Measurements from ENCODE around the gene KCNQ5. TPM values are rescaled to one million over a fixed set of nuclear protein-coding genes. Genes with fewer than 3 reads are reported as not detected.

The KCNQ5 gene
- total and polyA plus RNA-seq, 12 donors, result 0.10 to 3.6 (median 0.52) TPM

DNA sequence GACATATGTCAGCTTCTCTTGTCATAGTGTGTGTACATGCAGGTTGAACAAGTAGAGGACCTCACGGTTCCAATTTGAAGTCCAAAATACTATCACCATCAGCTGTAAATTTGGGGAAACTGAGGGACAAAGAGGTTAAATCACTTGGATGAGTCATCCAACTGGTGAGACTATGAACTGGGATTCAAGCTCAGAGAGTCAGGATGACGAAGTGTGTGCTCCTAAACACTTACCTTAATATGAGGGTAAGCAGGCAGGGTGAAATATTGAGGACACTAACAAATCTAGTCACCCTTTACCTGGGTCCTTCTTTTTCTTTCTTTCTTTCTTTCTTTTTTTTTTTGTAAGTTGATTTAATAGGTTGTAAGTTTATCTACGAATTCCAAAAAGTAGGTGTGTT is 198.3 kb downstream of the KCNQ5 start:
- intact Hi-C loops (cut with DNase I), result no loop called here
- H3K27ac ChIP-seq, result no peak overlapping the region
- no peak overlapping the region for H3K4me3 ChIP-seq
- TF ChIP-seq POLR2A (IDR thresholded peaks at IDR 0.05), result no peak
- no peak for TF ChIP-seq CTCF (IDR thresholded peaks at IDR 0.05)
- no peaks in the 10 kb centered on the region for H3K27me3 ChIP-seq
- 59 to 66% (median 64%) methylated on average over 3 of the region's 3 CpGs for WGBS, 4 donors
- H3K36me3 ChIP-seq (replicated peaks in 1 of 2), result no peaks in the 10 kb centered on the region
- H3K4me1 ChIP-seq (replicated peaks in 1 of 2), result no peaks in the 10 kb centered on the region
- H3K9me3 ChIP-seq (replicated peaks in 1 of 3), result no peaks in the 10 kb centered on the region
- DNase-seq, result no peak

GRCh38 chr6:72820906-72821305 is 199.0 kb downstream of the KCNQ5 start:
- H3K27ac ChIP-seq, result no peak overlapping the region
- H3K36me3 ChIP-seq (replicated peaks in 1 of 2), result no peaks in the 10 kb centered on the region
- intact Hi-C loops (cut with DNase I), result no loop called here
- no peak for TF ChIP-seq CTCF (IDR thresholded peaks at IDR 0.05)
- TF ChIP-seq POLR2A (IDR thresholded peaks at IDR 0.05), result no peak
- no peak overlapping the region for H3K4me3 ChIP-seq
- no peaks in the 10 kb centered on the region for H3K27me3 ChIP-seq
- no peak for DNase-seq
- WGBS, 4 donors, result 24 to 48% (median 34%) methylated on average over 1 of the region's 1 CpG
- no peaks in the 10 kb centered on the region for H3K4me1 ChIP-seq (replicated peaks in 1 of 2)
- no peaks in the 10 kb centered on the region for H3K9me3 ChIP-seq (replicated peaks in 1 of 3)

- H3K27ac ChIP-seq, result no peak overlapping the region
- H3K4me3 ChIP-seq, result no peak overlapping the region
- H3K27me3 ChIP-seq, result no peaks in the 10 kb centered on the region
- no peak for DNase-seq
- WGBS, 4 donors, result 40 to 56% (median 46%) methylated on average over 1 of the region's 1 CpG
- H3K4me1 ChIP-seq (replicated peaks in 1 of 2), result no peaks in the 10 kb centered on the region
- H3K9me3 ChIP-seq (replicated peaks in 1 of 3), result no peaks in the 10 kb centered on the region
- intact Hi-C loops (cut with DNase I), result no loop called here
- H3K36me3 ChIP-seq (replicated peaks in 1 of 2), result no peaks in the 10 kb centered on the region
- no peak for TF ChIP-seq POLR2A (IDR thresholded peaks at IDR 0.05)
- no peak for TF ChIP-seq CTCF (IDR thresholded peaks at IDR 0.05)
Observed at GRCh38 chr6:72822023-72822422, 200.2 kb downstream of the KCNQ5 start.

DNA sequence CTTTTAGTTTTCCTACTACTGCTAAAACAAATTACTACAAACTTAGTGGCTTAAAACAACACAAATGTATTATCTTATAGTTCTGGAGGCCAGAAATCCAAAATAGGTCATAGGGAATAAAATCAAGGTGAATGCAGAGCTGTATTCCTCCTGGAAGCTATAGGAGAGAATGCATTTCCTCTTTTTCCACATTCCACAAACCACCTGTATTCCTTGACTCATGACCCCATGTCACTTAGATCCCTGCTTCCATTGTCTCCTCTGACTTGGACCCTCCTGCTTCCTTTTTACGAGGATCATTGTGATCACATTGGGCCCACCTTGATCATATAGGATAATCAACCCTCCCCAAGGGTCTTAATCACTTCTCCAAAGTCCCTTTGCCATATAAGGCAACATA is 200.8 kb downstream of the KCNQ5 start:
- no peaks in the 10 kb centered on the region for H3K9me3 ChIP-seq (replicated peaks in 1 of 3)
- H3K4me1 ChIP-seq (replicated peaks in 1 of 2), result no peaks in the 10 kb centered on the region
- intact Hi-C loops (cut with DNase I), result no loop called here

More for the DNA sequence above, 200.8 kb downstream of the KCNQ5 start:
- Histone ChIP-seq H3K27me3 (no peaks in the 10 kb centered on the region), H3K4me3 (no peak overlapping the region), H3K27ac (no peak overlapping the region), H3K36me3 (replicated peaks in 1 of 2) (no peaks in the 10 kb centered on the region)
- DNase-seq, result no peak
- TF ChIP-seq POLR2A (IDR thresholded peaks at IDR 0.05) (no peak), CTCF (IDR thresholded peaks at IDR 0.05) (no peak)
- WGBS, 4 donors, result 77 to 95% (median 88%) methylated on average over 1 of the region's 1 CpG
